ENCODE measurements around the gene DNAH17. TPM values are rescaled to one million over a fixed set of nuclear protein-coding genes. Genes with fewer than 3 reads are reported as not detected.

The DNAH17 gene
- total and polyA plus RNA-seq, 2 donors (not counting 1 experiment from before 2014, with no cell fraction given): 0.01 to 0.12 TPM

GRCh38 chr17:78608804-78609186, 31.6 kb upstream of the DNAH17 start:
- no peak for DNase-seq
- peaks cover 14% of the 10 kb centered on the region for H3K27me3 Mint-ChIP-seq
- H4K20me1 ChIP-seq (ENCODE audit: control insufficient read depth, insufficient read depth, low read length, poor library complexity, severe bottlenecking): no peaks in the 10 kb centered on the region
- no peaks in the 10 kb centered on the region for H3K79me2 ChIP-seq (ENCODE audit: control insufficient read depth, insufficient read depth, low read length)
- H3K27ac ChIP-seq (ENCODE audit: low read length in 2 of 2): no peak overlapping the region
- no peaks in the 10 kb centered on the region for H3K36me3 ChIP-seq (replicated peaks in 1 of 2; ENCODE audit: control extremely low read depth in 1 of 2, control insufficient read depth in 1 of 2, extremely low read depth in 1 of 2, insufficient read depth in 2 of 2, low read length in 1 of 2)
- H3K4me1 ChIP-seq (ENCODE audit: control insufficient read depth in 2 of 2, insufficient read depth in 2 of 2, low read length in 2 of 2): no peaks in the 10 kb centered on the region
- H3K9ac ChIP-seq (ENCODE audit: low read length): no peak overlapping the region
- no peaks in the 10 kb centered on the region for H3K9me3 Mint-ChIP-seq (ENCODE audit: insufficient read depth)
- POLR2A ChIA-PET: interaction anchor here (1.1 kb wide), 1 partner anchor 27 kb away, joined by 6 read pairs; no protein-coding TSS in a partner anchor
- ATAC-seq (ENCODE audit: low read depth): no peak
- no peak overlapping the region for H3K4me2 ChIP-seq (replicated peaks; ENCODE audit: low read depth, low read length, poor library complexity, severe bottlenecking)
- H2AFZ ChIP-seq (ENCODE audit: insufficient read depth, low read depth, low read length, poor library complexity, severe bottlenecking): no peak overlapping the region
- H3K4me3 ChIP-seq (ENCODE audit: control extremely low read depth in 1 of 5, extremely low read depth in 1 of 5, insufficient read depth in 1 of 5, low read depth in 2 of 5, low read length in 4 of 5): no peak overlapping the region
- H3K27me3 ChIP-seq (replicated peaks in 1 of 4; ENCODE audit: control extremely low read depth in 1 of 4, control insufficient read depth in 3 of 4, insufficient read depth in 4 of 4, low read length in 3 of 4): no peaks in the 10 kb centered on the region
- TF ChIP-seq CTCF (IDR thresholded peaks at IDR 0.05) (no peak), EZH2 (IDR thresholded peaks at IDR 0.05; ENCODE audit: borderline replicate concordance, insufficient read depth, low read depth, low read length, poor library complexity, severe bottlenecking) (no peak)
- H3K9me3 ChIP-seq (ENCODE audit: control extremely low read depth in 1 of 3, control insufficient read depth in 2 of 3, insufficient read depth in 1 of 3, low read length in 2 of 3): peaks cover 0 to 13% (median 0%) of the 10 kb centered on the region in 3 donors
- H3K27ac Mint-ChIP-seq: no peak overlapping the region
- CTCF ChIA-PET: no interaction called here
- intact Hi-C loops (cut with micrococcal nuclease): no loop called here
- H3K4me3 Mint-ChIP-seq: no peak overlapping the region
- no peaks in the 10 kb centered on the region for H3K4me1 Mint-ChIP-seq
- WGBS (ENCODE audit: insufficient coverage): 93% methylated on average over 8 of the region's 8 CpGs

- H2AFZ ChIP-seq (ENCODE audit: insufficient read depth, low read depth, low read length, poor library complexity, severe bottlenecking): no peak overlapping the region
- H3K9me3 ChIP-seq (ENCODE audit: control extremely low read depth in 1 of 3, control insufficient read depth in 2 of 3, insufficient read depth in 1 of 3, low read length in 2 of 3): peaks cover 0 to 9% (median 0%) of the 10 kb centered on the region in 3 donors
- no peaks in the 10 kb centered on the region for H3K4me1 ChIP-seq (ENCODE audit: control insufficient read depth in 2 of 2, insufficient read depth in 2 of 2, low read length in 2 of 2)
- no peak overlapping the region for H3K4me3 ChIP-seq (ENCODE audit: control extremely low read depth in 1 of 5, extremely low read depth in 1 of 5, insufficient read depth in 1 of 5, low read depth in 2 of 5, low read length in 4 of 5)
- no peak overlapping the region for H3K27ac ChIP-seq (ENCODE audit: low read length in 2 of 2)
- ChIA-PET POLR2A (interaction anchor here (1.1 kb wide), 1 partner anchor 27 kb away, joined by 6 read pairs; no protein-coding TSS in a partner anchor), CTCF (no interaction called here)
- intact Hi-C loops (cut with micrococcal nuclease): no loop called here
- Mint-ChIP-seq H3K27me3 (peaks cover 14% of the 10 kb centered on the region), H3K4me1 (no peaks in the 10 kb centered on the region), H3K4me3 (no peak overlapping the region), H3K9me3 (ENCODE audit: insufficient read depth) (no peaks in the 10 kb centered on the region), H3K27ac (no peak overlapping the region)
- H3K4me2 ChIP-seq (replicated peaks; ENCODE audit: low read depth, low read length, poor library complexity, severe bottlenecking): no peak overlapping the region
- DNase-seq (no peak), ATAC-seq (ENCODE audit: low read depth) (no peak)
- no peak for TF ChIP-seq CTCF (IDR thresholded peaks at IDR 0.05)
- no peak for TF ChIP-seq EZH2 (IDR thresholded peaks at IDR 0.05; ENCODE audit: borderline replicate concordance, insufficient read depth, low read depth, low read length, poor library complexity, severe bottlenecking)
- H3K9ac ChIP-seq (ENCODE audit: low read length): no peak overlapping the region
- no peaks in the 10 kb centered on the region for H4K20me1 ChIP-seq (ENCODE audit: control insufficient read depth, insufficient read depth, low read length, poor library complexity, severe bottlenecking)
- no peaks in the 10 kb centered on the region for H3K79me2 ChIP-seq (ENCODE audit: control insufficient read depth, insufficient read depth, low read length)
- no peaks in the 10 kb centered on the region for H3K36me3 ChIP-seq (replicated peaks in 1 of 2; ENCODE audit: control extremely low read depth in 1 of 2, control insufficient read depth in 1 of 2, extremely low read depth in 1 of 2, insufficient read depth in 2 of 2, low read length in 1 of 2)
- no peaks in the 10 kb centered on the region for H3K27me3 ChIP-seq (replicated peaks in 1 of 4; ENCODE audit: control extremely low read depth in 1 of 4, control insufficient read depth in 3 of 4, insufficient read depth in 4 of 4, low read length in 3 of 4)
- WGBS (ENCODE audit: insufficient coverage): 100% methylated on average over 1 of the region's 10 CpGs
Observed at GRCh38 chr17:78608122-78608803, 31.1 kb upstream of the DNAH17 start.
